Liver (tissue), 9 donors: Measurements from ENCODE around the gene GCN1. TPM values are rescaled to one million over a fixed set of nuclear protein-coding genes. Genes with fewer than 3 reads are reported as not detected.

Experiments
- DNase-seq: peaks from one replicate; pipeline ENCODE4 v3.0.0-alpha.2; 2017; ENCODE audit warnings: low spot score
- H3K27ac ChIP-seq, 2 donors: one replicate each; pipeline ENCODE4 v1.7.0; 2013; ENCODE audit warnings: inconsistent platforms in 2 of 2, low read length in 2 of 2, control low read depth in 1 of 2, low read depth in 1 of 2, mild to moderate bottlenecking in 1 of 2
- H3K27me3 ChIP-seq, 4 donors: one replicate each; pipeline versions ENCODE4 v1.6.1 to v1.7.0; 2013; ENCODE audit warnings: low read length in 3 of 4, inconsistent platforms in 1 of 4, mild to moderate bottlenecking in 1 of 4, moderate library complexity in 1 of 4; ENCODE audit not compliant: control insufficient read depth in 4 of 4, insufficient read depth in 4 of 4
- H3K36me3 ChIP-seq, 4 donors: one replicate each; pipeline versions ENCODE4 v1.6.1 to v1.7.0; 2013; ENCODE audit warnings: low read length in 3 of 4, mild to moderate bottlenecking in 3 of 4, low read depth in 1 of 4, moderate library complexity in 1 of 4; ENCODE audit not compliant: control insufficient read depth in 4 of 4, insufficient read depth in 3 of 4
- H3K4me1 ChIP-seq, 4 donors: one replicate each; pipeline versions ENCODE4 v1.6.1 to v1.7.0; 2013; ENCODE audit warnings: low read length in 3 of 4, mild to moderate bottlenecking in 3 of 4, moderate library complexity in 1 of 4; ENCODE audit not compliant: control insufficient read depth in 4 of 4, insufficient read depth in 4 of 4
- H3K4me3 ChIP-seq, 3 donors: one replicate each; pipeline versions ENCODE4 v1.6.1 to v1.7.0; 2013; ENCODE audit warnings: low read length in 3 of 3, control low read depth in 1 of 3, low read depth in 1 of 3, mild to moderate bottlenecking in 1 of 3
- H3K9ac ChIP-seq, 2 donors: one replicate each; pipeline ENCODE4 v1.7.0; 2013; ENCODE audit warnings: low read length in 2 of 2, mild to moderate bottlenecking in 2 of 2, moderate library complexity in 2 of 2, control low read depth in 1 of 2, low read depth in 1 of 2
- H3K9me3 ChIP-seq, 4 donors: one replicate each; pipeline versions ENCODE4 v1.6.1 to v1.7.0; 2013; ENCODE audit warnings: low read length in 3 of 4; ENCODE audit not compliant: control insufficient read depth in 4 of 4
- ATF3 ChIP-seq: IDR thresholded peaks from 2 replicates; pipeline ENCODE4 v1.6.1; 2016; ENCODE audit warnings: antibody characterized with exemption
- CTCF ChIP-seq: fragments of 150-350 bp; IDR thresholded peaks from 2 replicates; pipeline ENCODE4 v1.5.1; 2017; ENCODE audit warnings: improper control_type of control experiment, low read depth, low read length; ENCODE audit not compliant: missing input control
- EGR1 ChIP-seq, 2 donors: IDR thresholded peaks; 2 replicates each; pipeline ENCODE4 v1.6.1; 2016 to 2018; ENCODE audit warnings: antibody characterized with exemption in 2 of 2, low read depth in 2 of 2
- FOXA1 ChIP-seq: IDR thresholded peaks from 2 replicates; pipeline ENCODE4 v1.6.1; 2016; ENCODE audit warnings: antibody characterized with exemption
- FOXA2 ChIP-seq: IDR thresholded peaks from 2 replicates; pipeline ENCODE4 v1.6.1; 2016; ENCODE audit warnings: antibody characterized with exemption
- GABPA ChIP-seq, 2 donors: IDR thresholded peaks in 1 of 2; conservative IDR thresholded peaks in 1 of 2; 2 replicates each; pipeline ENCODE4 v1.6.1; 2016; ENCODE audit warnings: antibody characterized with exemption in 2 of 2, mild to moderate bottlenecking in 1 of 2, moderate library complexity in 1 of 2
- HNF4A ChIP-seq, 2 donors: conservative IDR thresholded peaks; 2 replicates each; pipeline ENCODE4 v1.6.1; 2016; ENCODE audit warnings: antibody characterized with exemption in 2 of 2, mild to moderate bottlenecking in 2 of 2
- HNF4G ChIP-seq: IDR thresholded peaks from 2 replicates; pipeline ENCODE4 v1.6.1; 2016; ENCODE audit warnings: antibody characterized with exemption
- JUND ChIP-seq, 2 donors: IDR thresholded peaks; 2 replicates each; pipeline ENCODE4 v1.6.1; 2016; ENCODE audit warnings: antibody characterized with exemption in 2 of 2
- MAX ChIP-seq: IDR thresholded peaks from 2 replicates; pipeline ENCODE4 v1.6.1; 2016; ENCODE audit warnings: antibody characterized with exemption
- NR2F2 ChIP-seq: IDR thresholded peaks from 2 replicates; pipeline ENCODE4 v1.6.1; 2016; ENCODE audit warnings: antibody characterized with exemption
- RAD21 ChIP-seq, 2 donors: IDR thresholded peaks; 2 replicates each; pipeline ENCODE4 v1.6.1; 2016; ENCODE audit warnings: antibody characterized with exemption in 2 of 2, mild to moderate bottlenecking in 2 of 2
- REST ChIP-seq: IDR thresholded peaks from 2 replicates; pipeline ENCODE4 v1.6.1; 2016; ENCODE audit warnings: antibody characterized with exemption, mild to moderate bottlenecking
- RXRA ChIP-seq, 2 donors: IDR thresholded peaks; 2 replicates each; pipeline ENCODE4 v1.6.1; 2017 to 2018; ENCODE audit warnings: antibody characterized with exemption in 2 of 2, mild to moderate bottlenecking in 1 of 2
- SP1 ChIP-seq: IDR thresholded peaks from 2 replicates; pipeline ENCODE4 v1.6.1; 2018; ENCODE audit warnings: antibody characterized with exemption, mild to moderate bottlenecking
- TAF1 ChIP-seq: conservative IDR thresholded peaks from 2 replicates; pipeline ENCODE4 v1.6.1; 2016; ENCODE audit warnings: antibody characterized with exemption, mild to moderate bottlenecking
- YY1 ChIP-seq: IDR thresholded peaks from 2 replicates; pipeline ENCODE4 v1.6.1; 2016; ENCODE audit warnings: antibody characterized with exemption, mild to moderate bottlenecking
- ZBTB33 ChIP-seq: IDR thresholded peaks from 2 replicates; pipeline ENCODE4 v1.6.1; 2016; ENCODE audit warnings: antibody characterized with exemption
- WGBS: extraction: QIAGEN DNeasy Blood & Tissue Kit; methylation state at CpG from one replicate; pipeline ENCODE4 v1.1.7; 2013; 5-methylcytosine and 5-hydroxymethylcytosine counted together
- polyA plus RNA-seq, 2 donors: library from polyadenylated mRNA; stranded (reverse) in 1 of 2; unstranded in 1 of 2; fragments of 200-250 nt in 1 of 2; fragments of >200 nt in 1 of 2; fragmentation: Nextera tagmentation in 1 of 2; extraction: Ambion mirVana in 1 of 2; gene quantifications; one replicate each; pipeline versions ENCODE4 v1.2.1 to v1.2.3, GENCODE V29; 2013 to 2015
- total RNA-seq, 2 donors: library from RNA; depleted of rRNA; stranded (reverse); fragments of >200 nt; gene quantifications; one replicate each; pipeline ENCODE4 v1.2.3, GENCODE V29; 2014
- donor health status: healthy.
- donor health status: healthy.
- donor health status: healthy.
- donor health status: healthy.
- donor health status: healthy.

GCN1 gene
- total and polyA plus RNA-seq, 4 donors: 7.3 to 78.6 (median 25.8) TPM

GRCh38 chr12:120119271-120119973, 75.1 kb downstream of the GCN1 start:
- Histone ChIP-seq H3K36me3 (no peaks in the 10 kb centered on the region), H3K9ac (no peak overlapping the region), H3K4me1 (peaks cover 13 to 30% (median 26%) of the 10 kb centered on the region in 4 donors), H3K9me3 (no peaks in the 10 kb centered on the region), H3K4me3 (no peak overlapping the region), H3K27ac (no peak overlapping the region), H3K27me3 (no peaks in the 10 kb centered on the region)
- TF ChIP-seq FOXA2 (no peak), RXRA (IDR thresholded peaks at IDR 0.05) (no peak), HNF4A (conservative IDR thresholded peaks at IDR 0.05) (no peak), YY1 (no peak), SP1 (no peak), HNF4G (no peak), CTCF (no peak), ATF3 (no peak), MAX (no peak), TAF1 (no peak), EGR1 (IDR thresholded peaks at IDR 0.05; ENCODE audit: low read depth in 2 of 2) (no peak), RAD21 (IDR thresholded peaks at IDR 0.05) (no peak), GABPA (IDR thresholded peaks at IDR 0.05 in 1 of 2, conservative IDR thresholded peaks at IDR 0.05 in 1 of 2) (no peak), NR2F2 (no peak), JUND (IDR thresholded peaks at IDR 0.05) (no peak), ZBTB33 (no peak), REST (no peak), FOXA1 (no peak)
- 76% methylated on average over 9 of the region's 9 CpGs for WGBS
- DNase-seq: no peak
